ENCODE data around the gene EXOC4.

- no peak for TF ChIP-seq CTCF (IDR thresholded peaks at IDR 0.05; ENCODE audit: extremely low read depth in 1 of 2, insufficient read depth in 1 of 2, low read depth in 1 of 2, low read length in 2 of 2)
- TF ChIP-seq POLR2A (IDR thresholded peaks at IDR 0.05; ENCODE audit: low read depth, low read length) = no peak
- no peak for TF ChIP-seq MAX (IDR thresholded peaks at IDR 0.05; ENCODE audit: insufficient read depth, insufficient read length)
- TF ChIP-seq POLR2AphosphoS5 (IDR thresholded peaks at IDR 0.05; ENCODE audit: insufficient read depth, low read depth, low read length) = no peak
- no peak for TF ChIP-seq GATA2 (IDR thresholded peaks at IDR 0.05; ENCODE audit: insufficient read depth, insufficient read length, low read depth, low read length)
- TF ChIP-seq EZH2 (IDR thresholded peaks at IDR 0.05; ENCODE audit: borderline replicate concordance, low read depth, low read length, severe bottlenecking) = no peak
- TF ChIP-seq JUN (IDR thresholded peaks at IDR 0.05; ENCODE audit: borderline replicate concordance, insufficient read depth, insufficient read length, low read depth) = no peak
- no peak for TF ChIP-seq FOS (IDR thresholded peaks at IDR 0.05; ENCODE audit: borderline replicate concordance, insufficient read depth, low read length)
- TF ChIP-seq MYC (IDR thresholded peaks at IDR 0.05; ENCODE audit: low read depth, low read length) = no peak
Observed at GRCh38 chr7:133331861-133332260, 79.0 kb downstream of the EXOC4 start.
